ENCODE data around the gene KCTD13.

DNA sequence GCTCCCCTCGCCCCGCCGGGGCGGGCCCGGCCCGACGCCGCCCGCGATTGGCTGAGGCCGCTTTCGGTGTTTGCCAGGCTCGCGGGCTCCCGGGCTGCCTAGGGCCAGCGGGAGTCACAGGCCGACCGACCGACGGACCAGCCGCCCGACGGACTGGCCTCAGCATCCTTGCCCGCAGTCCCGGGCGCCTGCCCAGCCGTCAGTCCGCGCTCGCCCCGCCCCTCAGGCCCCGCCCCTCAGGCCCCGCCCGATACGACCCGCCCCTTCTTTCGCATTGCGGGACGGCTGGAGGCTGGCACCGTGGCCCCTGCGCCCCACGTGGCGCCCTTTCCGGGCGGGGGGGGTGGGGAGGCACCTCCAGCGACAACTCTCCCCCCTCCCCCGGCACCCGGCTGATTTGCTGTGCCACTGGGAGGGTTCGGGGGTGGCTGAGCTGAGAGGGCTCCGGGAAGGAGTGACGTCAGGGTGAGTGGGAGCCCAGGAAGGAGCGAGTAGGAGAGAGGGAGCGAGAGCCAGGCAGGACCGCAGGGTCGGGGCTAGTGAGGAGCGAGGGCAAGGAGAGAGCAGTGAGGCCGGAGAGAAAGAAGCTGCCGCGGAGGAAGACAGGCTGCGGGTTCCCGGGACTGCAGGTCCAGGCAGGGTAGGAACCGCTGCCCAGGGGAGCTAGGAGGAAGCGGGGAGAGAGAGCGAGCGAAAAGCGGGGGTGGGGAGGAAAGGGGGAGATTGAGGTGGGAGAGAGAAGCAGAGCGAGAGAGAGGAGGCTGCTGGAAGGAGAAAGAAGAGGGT lies 25.7 kb downstream of the KCTD13 start, which contains the start of gene ASPHD1:
- TF ChIP-seq, protein P1, sequence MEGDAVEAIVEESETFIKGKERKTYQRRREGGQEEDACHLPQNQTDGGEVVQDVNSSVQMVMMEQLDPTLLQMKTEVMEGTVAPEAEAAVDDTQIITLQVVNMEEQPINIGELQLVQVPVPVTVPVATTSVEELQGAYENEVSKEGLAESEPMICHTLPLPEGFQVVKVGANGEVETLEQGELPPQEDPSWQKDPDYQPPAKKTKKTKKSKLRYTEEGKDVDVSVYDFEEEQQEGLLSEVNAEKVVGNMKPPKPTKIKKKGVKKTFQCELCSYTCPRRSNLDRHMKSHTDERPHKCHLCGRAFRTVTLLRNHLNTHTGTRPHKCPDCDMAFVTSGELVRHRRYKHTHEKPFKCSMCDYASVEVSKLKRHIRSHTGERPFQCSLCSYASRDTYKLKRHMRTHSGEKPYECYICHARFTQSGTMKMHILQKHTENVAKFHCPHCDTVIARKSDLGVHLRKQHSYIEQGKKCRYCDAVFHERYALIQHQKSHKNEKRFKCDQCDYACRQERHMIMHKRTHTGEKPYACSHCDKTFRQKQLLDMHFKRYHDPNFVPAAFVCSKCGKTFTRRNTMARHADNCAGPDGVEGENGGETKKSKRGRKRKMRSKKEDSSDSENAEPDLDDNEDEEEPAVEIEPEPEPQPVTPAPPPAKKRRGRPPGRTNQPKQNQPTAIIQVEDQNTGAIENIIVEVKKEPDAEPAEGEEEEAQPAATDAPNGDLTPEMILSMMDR (conservative IDR thresholded peaks at IDR 0.05; ENCODE audit: low read depth, low read length) = no peak
- no peak for TF ChIP-seq EZH2phosphoT487 (IDR thresholded peaks at IDR 0.05; ENCODE audit: borderline replicate concordance, low read length)

Data from PC-3 (cell line).